Spinal cord (tissue), 10 donors: ENCODE results near the gene SSH2. TPM values are rescaled to one million over a fixed set of nuclear protein-coding genes. Genes with fewer than 3 reads are reported as not detected.

Experiments used
- DNase-seq, 6 donors: peaks; one replicate each; pipeline versions ENCODE4 v3.0.0 to v3.0.0-alpha.2; 2013 to 2015; ENCODE audit warnings: low spot score in 6 of 6, low read depth in 4 of 6
- H3K27ac ChIP-seq: one replicate; pipeline ENCODE4 v1.5.1; 2013; ENCODE audit warnings: low read depth, low read length, control low read depth
- H3K27me3 ChIP-seq: one replicate; pipeline ENCODE4 v1.6.1; 2013; ENCODE audit warnings: low read length; ENCODE audit not compliant: control insufficient read depth, insufficient read depth
- H3K36me3 ChIP-seq: one replicate; pipeline ENCODE4 v1.6.1; 2013; ENCODE audit warnings: low read length; ENCODE audit not compliant: control insufficient read depth, insufficient read depth
- H3K4me1 ChIP-seq: one replicate; pipeline ENCODE4 v1.6.1; 2013; ENCODE audit warnings: low read length; ENCODE audit not compliant: control insufficient read depth, insufficient read depth
- H3K4me3 ChIP-seq: one replicate; pipeline ENCODE4 v1.5.1; 2013; ENCODE audit warnings: low read depth, low read length, control low read depth
- H3K9me3 ChIP-seq: one replicate; pipeline ENCODE4 v1.6.1; 2013; ENCODE audit warnings: low read length; ENCODE audit not compliant: control insufficient read depth, insufficient read depth
- WGBS: methylation state at CpG from one replicate; pipeline ENCODE4 v1.1.5; 2013; ENCODE audit warnings: missing lambda C conversion rate; ENCODE audit not compliant: insufficient coverage; 5-methylcytosine and 5-hydroxymethylcytosine counted together
- polyA plus RNA-seq, 2 donors: library from polyadenylated mRNA; unstranded; fragments of 120-200 nt; gene quantifications; one replicate each; pipeline ENCODE4 v1.2.1, GENCODE V29; 2013; ENCODE audit not compliant: insufficient read length in 2 of 2
- total RNA-seq, 2 donors: library from RNA; depleted of rRNA in 1 of 2; stranded (reverse); fragments of 120-200 nt in 1 of 2; fragments of >200 nt in 1 of 2; gene quantifications; one replicate each; pipeline versions ENCODE4 v1.2.3 to v1.2.4, GENCODE V29; 2013 to 2014
- donor health status: healthy.

SSH2 gene
- total and polyA plus RNA-seq, 4 donors = 22.5 to 26.6 (median 23.4) TPM

- H3K27ac ChIP-seq = no peak overlapping the region
- no CpG with 5 or more reads among the region's 2 CpGs for WGBS
- H3K4me1 ChIP-seq = no peaks in the 10 kb centered on the region
- H3K9me3 ChIP-seq = no peaks in the 10 kb centered on the region
- H3K4me3 ChIP-seq = no peak overlapping the region
- H3K27me3 ChIP-seq = no peaks in the 10 kb centered on the region
- no peaks in the 10 kb centered on the region for H3K36me3 ChIP-seq
- no peak for DNase-seq
These were observed 210.6 kb downstream of the SSH2 start for GRCh38 chr17:29719469-29719868.

GRCh38 chr17:29718446-29719039 lies 211.5 kb downstream of the SSH2 start:
- Histone ChIP-seq H3K9me3 (no peaks in the 10 kb centered on the region), H3K4me1 (no peaks in the 10 kb centered on the region), H3K27me3 (no peaks in the 10 kb centered on the region), H3K36me3 (no peaks in the 10 kb centered on the region), H3K4me3 (no peak overlapping the region), H3K27ac (no peak overlapping the region)
- no peak for DNase-seq
- WGBS = 100% methylated on average over 1 of the region's 8 CpGs

- H3K4me3 ChIP-seq = no peak overlapping the region
- no peaks in the 10 kb centered on the region for H3K4me1 ChIP-seq
- DNase-seq = no peak
- H3K27ac ChIP-seq = no peak overlapping the region
- H3K27me3 ChIP-seq = no peaks in the 10 kb centered on the region
- no peaks in the 10 kb centered on the region for H3K9me3 ChIP-seq
- no peaks in the 10 kb centered on the region for H3K36me3 ChIP-seq
These were observed 212.2 kb downstream of the SSH2 start for GRCh38 chr17:29717817-29718216.

GRCh38 chr17:29716566-29716965 lies 213.5 kb downstream of the SSH2 start:
- no peaks in the 10 kb centered on the region for H3K4me1 ChIP-seq
- 77% methylated on average over 1 of the region's 4 CpGs for WGBS
- no peaks in the 10 kb centered on the region for H3K36me3 ChIP-seq
- H3K4me3 ChIP-seq = no peak overlapping the region
- no peak for DNase-seq
- no peaks in the 10 kb centered on the region for H3K27me3 ChIP-seq
- no peaks in the 10 kb centered on the region for H3K9me3 ChIP-seq
- no peak overlapping the region for H3K27ac ChIP-seq

GRCh38 chr17:29715680-29716079 lies 214.3 kb downstream of the SSH2 start:
- H3K4me1 ChIP-seq = no peaks in the 10 kb centered on the region
- no peak overlapping the region for H3K4me3 ChIP-seq
- WGBS = 70% methylated on average over 2 of the region's 2 CpGs
- H3K27ac ChIP-seq = no peak overlapping the region
- no peaks in the 10 kb centered on the region for H3K9me3 ChIP-seq
- no peak for DNase-seq
- H3K36me3 ChIP-seq = no peaks in the 10 kb centered on the region
- H3K27me3 ChIP-seq = no peaks in the 10 kb centered on the region

- no peak overlapping the region for H3K4me3 ChIP-seq
- H3K27me3 ChIP-seq = no peaks in the 10 kb centered on the region
- H3K9me3 ChIP-seq = no peaks in the 10 kb centered on the region
- no peak for DNase-seq
- H3K27ac ChIP-seq = no peak overlapping the region
- no peaks in the 10 kb centered on the region for H3K4me1 ChIP-seq
- WGBS = 86% methylated on average over 1 of the region's 1 CpG
- H3K36me3 ChIP-seq = no peaks in the 10 kb centered on the region
These were observed 215.9 kb downstream of the SSH2 start for GRCh38 chr17:29714146-29714545.

GRCh38 chr17:29713626-29714025 lies 216.4 kb downstream of the SSH2 start:
- no peaks in the 10 kb centered on the region for H3K27me3 ChIP-seq
- no peak overlapping the region for H3K4me3 ChIP-seq
- no peaks in the 10 kb centered on the region for H3K36me3 ChIP-seq
- H3K27ac ChIP-seq = no peak overlapping the region
- DNase-seq = no peak
- no peaks in the 10 kb centered on the region for H3K4me1 ChIP-seq
- H3K9me3 ChIP-seq = no peaks in the 10 kb centered on the region

- no peak overlapping the region for H3K27ac ChIP-seq
- H3K4me3 ChIP-seq = no peak overlapping the region
- no peaks in the 10 kb centered on the region for H3K4me1 ChIP-seq
- no peak for DNase-seq
- no peaks in the 10 kb centered on the region for H3K36me3 ChIP-seq
- no peaks in the 10 kb centered on the region for H3K27me3 ChIP-seq
- 90% methylated on average over 6 of the region's 11 CpGs for WGBS
- H3K9me3 ChIP-seq = no peaks in the 10 kb centered on the region
These were observed 218.2 kb downstream of the SSH2 start for GRCh38 chr17:29711588-29712385.

GRCh38 chr17:29710891-29711418 lies 219.1 kb downstream of the SSH2 start:
- H3K27ac ChIP-seq = no peak overlapping the region
- H3K4me1 ChIP-seq = no peaks in the 10 kb centered on the region
- no peaks in the 10 kb centered on the region for H3K36me3 ChIP-seq
- H3K9me3 ChIP-seq = no peaks in the 10 kb centered on the region
- 93% methylated on average over 3 of the region's 5 CpGs for WGBS
- H3K4me3 ChIP-seq = no peak overlapping the region
- no peaks in the 10 kb centered on the region for H3K27me3 ChIP-seq
- no peak for DNase-seq

- no peak for DNase-seq
- Histone ChIP-seq H3K27ac (no peak overlapping the region), H3K9me3 (no peaks in the 10 kb centered on the region), H3K36me3 (no peaks in the 10 kb centered on the region), H3K4me1 (no peaks in the 10 kb centered on the region), H3K27me3 (no peaks in the 10 kb centered on the region), H3K4me3 (no peak overlapping the region)
- WGBS = 75% methylated on average over 1 of the region's 1 CpG
These were observed 219.5 kb downstream of the SSH2 start for GRCh38 chr17:29710520-29710884.
